Measurements from ENCODE around the gene HEG1.

Gene HEG1

DNA sequence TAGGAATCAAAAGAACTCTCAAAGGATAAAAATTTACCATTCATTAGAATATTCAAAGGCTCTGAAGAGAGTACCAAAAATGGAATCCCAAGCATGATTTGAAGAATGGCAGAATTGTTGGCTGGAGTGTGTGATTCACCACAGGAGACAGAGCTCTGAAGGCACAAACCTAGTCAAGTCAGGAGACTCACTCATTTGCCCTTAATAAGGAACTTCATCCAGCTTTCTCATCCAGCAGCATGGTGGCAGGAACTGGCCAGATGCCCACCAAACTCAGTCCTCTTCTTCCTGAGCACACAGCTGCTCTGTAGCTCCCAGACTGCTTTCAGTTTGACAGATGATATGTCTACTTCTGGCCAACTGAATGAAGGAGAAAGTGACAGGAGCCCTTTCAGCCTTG, 16.5 kb upstream of the HEG1 start:
- no peak for DNase-seq (ENCODE audit: low read depth, low spot score)

DNA sequence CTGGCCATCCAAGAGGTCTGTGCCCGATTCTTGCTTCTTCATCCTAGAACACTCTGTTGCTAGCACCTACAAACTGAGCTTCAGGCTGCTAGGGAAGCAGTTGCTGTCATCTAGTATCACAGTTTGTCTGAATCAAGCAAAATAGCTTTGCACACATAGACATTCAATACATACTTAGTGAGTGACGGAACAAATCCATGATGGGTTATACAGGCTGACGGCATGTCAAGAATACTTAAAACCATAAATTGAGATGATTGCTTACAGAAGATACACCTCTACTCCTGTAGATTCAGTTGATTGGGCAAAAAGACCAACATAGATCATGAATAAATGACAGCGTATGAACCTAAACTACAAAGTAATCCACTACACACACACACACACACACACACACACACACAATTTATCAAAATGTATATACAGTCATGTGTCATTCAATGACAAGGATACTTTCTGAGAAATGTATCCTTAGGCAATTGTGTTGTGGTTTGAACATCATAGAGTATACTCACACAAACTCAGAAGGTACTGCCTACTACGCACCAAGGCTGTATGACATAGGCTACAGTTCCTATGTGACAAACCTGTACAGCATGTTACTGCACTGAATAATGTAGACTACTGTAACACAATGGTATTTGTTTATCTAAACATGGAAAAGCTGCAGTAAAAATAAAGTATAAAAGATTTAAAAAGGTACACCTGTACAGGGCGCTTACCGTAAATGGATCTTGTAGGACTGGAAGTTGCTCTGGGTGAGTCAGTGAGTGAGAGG, 14.4 kb upstream of the HEG1 start:
- DNase-seq (ENCODE audit: low read depth, low spot score) = no peak

- no peak for DNase-seq (ENCODE audit: low read depth, low spot score)
These were observed 13.7 kb upstream of the HEG1 start for GRCh38 chr3:125069452-125069851.

GRCh38 chr3:125068265-125068664, 12.5 kb upstream of the HEG1 start:
- DNase-seq (ENCODE audit: low read depth, low spot score) = no peak

- no peak for DNase-seq (ENCODE audit: low read depth, low spot score)
These were observed 11.4 kb upstream of the HEG1 start for GRCh38 chr3:125067225-125067624.

DNA sequence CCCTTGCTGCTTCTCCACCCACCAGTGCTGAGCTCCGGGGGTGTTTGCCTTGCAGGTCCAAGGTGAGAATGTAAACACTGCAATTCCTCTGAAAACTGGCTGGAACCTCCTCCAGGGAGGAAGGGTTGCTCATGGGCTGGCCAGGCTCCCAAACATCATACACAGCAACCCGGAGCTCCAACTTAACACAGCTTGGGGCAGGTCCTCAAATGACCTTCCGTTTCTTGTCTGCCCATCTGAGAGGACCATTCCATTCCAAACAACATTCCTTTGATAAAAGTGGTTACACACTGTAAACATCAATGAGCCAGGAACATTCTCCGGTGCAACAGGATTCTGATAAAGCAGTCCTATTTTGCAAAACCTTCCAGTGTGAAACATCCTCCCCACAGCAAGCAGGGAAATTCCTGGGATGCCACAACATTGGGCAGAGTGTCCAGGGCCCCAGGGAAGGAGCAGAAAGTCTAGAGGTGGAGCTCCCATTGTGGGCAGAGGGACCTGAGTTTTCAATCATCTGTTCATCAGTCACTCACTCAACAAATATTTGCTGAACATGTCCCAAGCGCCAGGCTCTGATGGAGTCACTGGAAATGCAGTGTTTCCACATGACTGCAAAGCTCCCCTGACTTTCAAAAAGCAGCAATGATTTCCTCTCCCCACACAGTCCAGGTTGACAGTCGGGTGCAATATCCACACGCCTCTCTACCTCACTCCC, 7.3 kb upstream of the HEG1 start:
- no peak for DNase-seq (ENCODE audit: low read depth, low spot score)

DNA sequence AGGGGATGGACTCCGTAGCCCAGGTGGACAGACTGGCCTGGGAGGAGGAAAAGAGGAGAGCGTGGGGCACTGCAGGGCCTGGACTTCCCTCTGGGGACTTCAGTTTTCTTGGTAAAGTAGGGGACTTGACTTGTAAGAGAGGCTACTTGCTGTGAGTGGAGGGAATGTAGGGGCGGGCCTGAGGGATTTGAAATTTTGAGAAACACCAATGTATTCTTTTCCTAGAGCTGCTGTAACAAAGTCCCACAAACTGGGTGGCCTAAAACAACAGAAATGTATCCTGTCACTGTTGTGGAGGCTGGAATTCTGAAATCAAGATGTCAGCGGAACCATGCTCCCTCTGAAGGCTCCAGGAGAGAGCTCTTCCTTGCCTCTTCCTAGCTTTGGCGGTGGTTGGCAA, 5.8 kb upstream of the HEG1 start:
- no peak for DNase-seq (ENCODE audit: low read depth, low spot score)

- no peak for DNase-seq (ENCODE audit: low read depth, low spot score)
These were observed 5.4 kb upstream of the HEG1 start for GRCh38 chr3:125061170-125061569.

GRCh38 chr3:125059488-125060245, 3.9 kb upstream of the HEG1 start:
- no peak for DNase-seq (ENCODE audit: low read depth, low spot score)

DNA sequence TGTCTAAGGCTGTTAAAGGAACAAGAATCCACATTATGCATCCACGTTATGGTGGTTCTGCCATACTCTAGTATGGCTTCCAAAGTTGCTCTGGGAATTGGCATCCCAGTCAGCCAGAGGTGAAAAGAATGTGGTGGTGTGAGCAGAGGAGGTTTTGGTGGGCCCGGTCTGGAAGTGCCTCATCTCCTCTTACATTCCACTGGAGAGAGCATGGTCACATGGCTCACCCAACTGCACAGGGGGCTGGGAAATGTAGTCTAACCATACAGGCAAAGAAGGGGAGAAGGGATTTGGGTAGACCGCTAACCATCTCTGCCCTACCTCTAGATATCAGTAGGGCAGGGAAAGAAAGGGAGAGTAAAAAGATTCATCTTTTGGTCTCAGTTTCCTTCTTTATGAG, 3.2 kb upstream of the HEG1 start:
- DNase-seq (ENCODE audit: low read depth, low spot score) = no peak

DNA sequence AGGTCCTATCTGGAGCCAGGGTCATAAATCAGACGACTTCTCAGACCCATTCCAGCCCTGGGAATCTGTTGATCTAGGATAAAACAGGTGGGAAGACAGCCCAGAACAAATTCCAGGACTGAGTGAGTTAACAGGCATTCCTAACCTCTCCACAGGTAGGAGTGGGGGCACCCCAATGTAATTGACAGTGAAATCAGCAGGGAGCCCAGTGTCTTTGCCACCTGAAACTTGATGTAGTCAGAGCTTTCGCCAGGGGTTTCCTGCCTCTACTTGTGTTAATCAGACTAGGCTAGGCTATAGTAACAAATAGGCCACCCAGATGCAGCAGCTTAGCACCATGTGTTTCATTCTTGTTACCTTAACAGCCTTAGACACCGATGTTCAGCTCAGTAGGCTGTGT, 2.7 kb upstream of the HEG1 start:
- DNase-seq (ENCODE audit: low read depth, low spot score) = no peak

DNA sequence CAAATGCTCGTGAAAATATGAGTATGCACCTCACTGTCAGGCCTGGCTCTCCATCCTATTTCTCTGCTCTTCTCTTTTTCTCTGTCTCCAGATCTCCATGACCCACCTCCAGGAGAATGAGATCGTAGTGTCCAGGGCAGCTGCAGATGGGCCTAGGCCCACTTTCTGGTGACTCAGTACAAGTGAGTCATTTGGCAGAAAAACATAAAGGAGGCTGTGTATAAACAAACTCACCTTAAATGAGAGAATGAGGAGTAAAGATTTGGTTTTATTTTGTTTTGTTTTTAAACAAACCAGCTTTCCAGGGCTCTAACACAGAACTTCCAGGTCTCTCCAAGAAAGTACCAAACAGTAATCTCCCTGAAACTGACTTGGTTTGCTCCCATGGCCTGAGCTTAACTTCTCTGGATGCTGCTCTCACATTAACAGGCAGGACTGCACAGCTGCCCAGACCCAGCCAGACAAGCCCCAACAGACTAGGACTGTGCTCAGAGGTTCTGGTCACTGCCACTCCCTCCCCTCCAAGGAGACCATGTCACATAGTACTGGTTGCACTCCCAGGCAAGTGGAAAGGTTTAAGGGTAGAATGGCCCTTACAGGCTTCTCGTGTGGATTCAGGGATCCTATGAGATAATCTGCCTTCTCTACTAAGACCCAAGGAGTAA, 1.5 kb upstream of the HEG1 start:
- no peak for DNase-seq (ENCODE audit: low read depth, low spot score)

DNA sequence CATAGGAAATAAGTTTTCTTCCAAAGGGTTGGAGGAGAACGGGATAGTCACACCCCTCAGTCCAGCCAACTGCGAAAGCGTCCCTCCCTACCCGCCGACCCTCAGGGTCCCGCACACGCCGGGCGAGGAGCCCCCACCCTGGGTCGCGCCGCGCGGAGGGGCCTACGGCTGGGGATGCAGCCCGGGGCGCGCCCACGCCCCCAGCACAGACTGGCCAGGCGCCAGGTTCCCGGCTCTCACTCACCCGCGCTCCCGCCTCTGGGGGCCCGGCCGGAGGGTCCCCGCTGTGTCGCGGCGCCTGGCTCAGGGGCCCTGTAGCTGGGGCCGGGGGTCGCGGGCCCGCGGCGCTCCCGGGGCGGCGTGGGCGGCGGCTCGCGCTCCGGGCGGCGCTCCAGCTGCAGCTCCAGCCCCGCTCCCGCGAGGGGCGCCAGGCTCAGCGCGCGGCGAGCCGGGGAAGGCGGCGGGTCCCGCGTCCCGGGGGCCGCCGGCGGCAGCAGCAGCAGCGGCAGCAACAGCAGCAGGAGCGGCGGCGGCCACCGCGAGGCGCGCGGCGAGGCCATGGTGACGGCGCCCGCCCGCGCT, 375 bp downstream of the HEG1 start:
- DNase-seq (ENCODE audit: low read depth, low spot score) = no peak

- no peak for DNase-seq (ENCODE audit: low read depth, low spot score)
These were observed 1.1 kb downstream of the HEG1 start for GRCh38 chr3:125054449-125055329.

- DNase-seq (ENCODE audit: low read depth, low spot score) = no peak
These were observed 1.7 kb downstream of the HEG1 start for GRCh38 chr3:125054062-125054448.

DNA sequence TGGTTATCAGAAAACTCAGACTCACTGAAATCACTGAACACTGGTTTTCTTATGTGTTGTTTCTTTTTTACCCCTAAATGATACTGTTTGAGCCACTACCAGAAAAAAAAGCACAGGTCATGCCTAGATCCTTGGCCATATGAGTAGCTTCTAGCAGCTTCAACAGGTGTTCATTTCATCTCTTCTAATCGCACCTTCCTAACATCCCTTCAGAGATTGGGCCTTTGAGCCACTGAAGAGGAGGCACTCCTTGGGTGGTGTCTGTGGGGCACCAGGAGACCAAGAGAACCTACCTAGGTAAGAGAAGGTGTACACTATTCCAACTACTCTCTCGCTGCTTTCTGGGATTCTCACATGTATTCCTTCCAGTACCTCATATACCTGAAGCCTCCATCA, 2.5 kb downstream of the HEG1 start:
- DNase-seq (ENCODE audit: low read depth, low spot score) = no peak

- DNase-seq (ENCODE audit: low read depth, low spot score) = no peak
These were observed 3.0 kb downstream of the HEG1 start for GRCh38 chr3:125052624-125053303.

- DNase-seq (ENCODE audit: low read depth, low spot score) = no peak
These were observed 3.8 kb downstream of the HEG1 start for GRCh38 chr3:125051715-125052581.

DNA sequence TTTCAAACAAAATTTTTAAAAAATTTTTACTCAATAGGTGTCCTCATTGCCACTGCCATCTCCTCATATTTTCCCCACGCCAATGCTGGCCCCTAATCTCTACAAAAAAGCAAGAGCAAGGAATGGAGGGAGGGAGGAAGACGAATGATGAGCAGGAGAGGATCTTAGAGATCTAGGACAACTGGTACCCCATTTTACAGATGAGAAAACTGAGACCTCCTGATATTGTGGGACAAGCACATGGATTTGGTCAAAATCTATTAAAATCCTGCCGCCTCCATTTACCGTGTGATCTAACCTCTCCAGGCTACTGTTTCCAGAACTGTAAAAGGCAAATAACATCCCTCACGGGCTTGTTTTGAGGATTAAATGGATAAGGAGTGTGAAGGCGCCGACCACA, 4.6 kb downstream of the HEG1 start:
- no peak for DNase-seq (ENCODE audit: low read depth, low spot score)

All from smooth muscle cell of the brain vasculature (primary cell).